Measurements from ENCODE around the gene DRD3. TPM values are rescaled to one million over a fixed set of nuclear protein-coding genes. Genes with fewer than 3 reads are reported as not detected.

The DRD3 gene
- total and polyA plus RNA-seq, 2 experiments from 2014 or later: 0.21 to 0.65 TPM

DNA sequence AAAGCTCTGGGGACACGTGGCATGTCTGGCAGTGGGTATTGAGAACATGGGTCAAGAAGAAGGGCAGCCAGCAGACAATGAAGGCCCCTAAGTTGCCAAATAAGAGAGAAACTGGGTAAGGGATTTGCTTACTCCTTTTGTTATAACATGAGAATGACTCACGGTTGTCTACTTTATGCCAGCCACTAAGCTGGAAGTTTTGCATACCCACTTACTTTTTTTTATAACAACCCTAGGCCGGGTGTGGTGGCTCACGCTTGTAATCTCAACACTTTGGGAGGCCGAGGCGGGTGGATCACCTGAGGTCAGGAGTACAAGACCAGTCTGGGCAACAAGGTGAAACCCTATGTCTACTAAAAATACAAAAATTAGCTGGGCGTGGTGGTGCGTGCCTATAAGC, 50.0 kb downstream of the DRD3 start:
- H2AFZ ChIP-seq: no peak overlapping the region
- no peak overlapping the region for H3K4me3 Mint-ChIP-seq
- DNase-seq (ENCODE audit: low spot score) (no peak), ATAC-seq (no peak)
- TF ChIP-seq STAT1 (IDR thresholded peaks at IDR 0.05; ENCODE audit: unreplicated experiment) (no peak), NANOG (IDR thresholded peaks at IDR 0.05; ENCODE audit: borderline replicate concordance) (no peak), EZH2 (IDR thresholded peaks at IDR 0.05; ENCODE audit: low read depth, unreplicated experiment) (no peak), ZNF331 (CRISPR knock-in tag; IDR thresholded peaks at IDR 0.05; ENCODE audit: low read depth) (no peak)
- TF ChIP-seq, protein P1, sequence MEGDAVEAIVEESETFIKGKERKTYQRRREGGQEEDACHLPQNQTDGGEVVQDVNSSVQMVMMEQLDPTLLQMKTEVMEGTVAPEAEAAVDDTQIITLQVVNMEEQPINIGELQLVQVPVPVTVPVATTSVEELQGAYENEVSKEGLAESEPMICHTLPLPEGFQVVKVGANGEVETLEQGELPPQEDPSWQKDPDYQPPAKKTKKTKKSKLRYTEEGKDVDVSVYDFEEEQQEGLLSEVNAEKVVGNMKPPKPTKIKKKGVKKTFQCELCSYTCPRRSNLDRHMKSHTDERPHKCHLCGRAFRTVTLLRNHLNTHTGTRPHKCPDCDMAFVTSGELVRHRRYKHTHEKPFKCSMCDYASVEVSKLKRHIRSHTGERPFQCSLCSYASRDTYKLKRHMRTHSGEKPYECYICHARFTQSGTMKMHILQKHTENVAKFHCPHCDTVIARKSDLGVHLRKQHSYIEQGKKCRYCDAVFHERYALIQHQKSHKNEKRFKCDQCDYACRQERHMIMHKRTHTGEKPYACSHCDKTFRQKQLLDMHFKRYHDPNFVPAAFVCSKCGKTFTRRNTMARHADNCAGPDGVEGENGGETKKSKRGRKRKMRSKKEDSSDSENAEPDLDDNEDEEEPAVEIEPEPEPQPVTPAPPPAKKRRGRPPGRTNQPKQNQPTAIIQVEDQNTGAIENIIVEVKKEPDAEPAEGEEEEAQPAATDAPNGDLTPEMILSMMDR (conservative IDR thresholded peaks at IDR 0.05; ENCODE audit: low read depth in 2 of 2): no peak
- H3K27ac Mint-ChIP-seq: no peak overlapping the region
- no peaks in the 10 kb centered on the region for H3K36me3 Mint-ChIP-seq (ENCODE audit: low read depth)
- H3K79me2 ChIP-seq (replicated peaks; ENCODE audit: insufficient read depth): no peaks in the 10 kb centered on the region
- H3K9me3 Mint-ChIP-seq: no peaks in the 10 kb centered on the region
- no peak overlapping the region for H3K4me3 ChIP-seq
- no peak overlapping the region for H3K4me2 ChIP-seq
- H3K4me1 ChIP-seq (ENCODE audit: insufficient read depth): no peaks in the 10 kb centered on the region
- no peaks in the 10 kb centered on the region for H4K20me1 ChIP-seq (replicated peaks; ENCODE audit: insufficient read depth)
- no peaks in the 10 kb centered on the region for H3K36me3 ChIP-seq (ENCODE audit: insufficient read depth)
- no peaks in the 10 kb centered on the region; the same call in 1 of the 2 replicates for H3K9me2 ChIP-seq (ENCODE audit: insufficient read depth)
- H3K27me3 Mint-ChIP-seq (ENCODE audit: insufficient read depth, low read depth, poor library complexity): peaks cover 3% of the 10 kb centered on the region
- no peaks in the 10 kb centered on the region for H3K4me1 Mint-ChIP-seq
- no peaks in the 10 kb centered on the region for H3K27me3 ChIP-seq (ENCODE audit: insufficient read depth)
- H3F3A ChIP-seq (replicated peaks; ENCODE audit: low read depth): no peaks in the 10 kb centered on the region
- no peak overlapping the region for H3K27ac ChIP-seq (ENCODE audit: low read depth)

DNA sequence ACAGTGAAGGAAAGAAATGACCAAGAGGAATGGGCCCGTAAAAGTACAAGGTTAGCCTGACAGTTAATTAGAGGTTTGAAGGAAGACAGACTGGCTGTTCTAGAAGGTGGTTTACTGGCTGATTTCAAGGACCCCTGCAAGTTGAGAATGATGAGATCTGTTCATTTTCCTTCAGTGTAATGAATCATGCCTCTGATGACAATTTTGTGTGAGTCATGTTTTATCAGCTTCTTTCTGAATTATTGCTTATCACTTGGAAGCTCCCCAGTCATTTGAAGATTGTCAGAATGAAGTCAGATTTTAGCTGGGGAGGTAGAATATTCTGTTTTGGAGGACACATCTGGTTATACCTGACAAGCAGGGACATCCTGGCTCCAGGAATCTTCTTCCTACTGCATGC, 50.6 kb downstream of the DRD3 start:
- no peaks in the 10 kb centered on the region for H3K36me3 Mint-ChIP-seq (ENCODE audit: low read depth)
- no peaks in the 10 kb centered on the region for H3K36me3 ChIP-seq (ENCODE audit: insufficient read depth)
- no peaks in the 10 kb centered on the region for H3K9me3 Mint-ChIP-seq
- no peaks in the 10 kb centered on the region for H3K4me1 ChIP-seq (ENCODE audit: insufficient read depth)
- H3K79me2 ChIP-seq (replicated peaks; ENCODE audit: insufficient read depth): no peaks in the 10 kb centered on the region
- H3K27ac Mint-ChIP-seq: no peak overlapping the region
- H2AFZ ChIP-seq: no peak overlapping the region
- H3K4me3 ChIP-seq: no peak overlapping the region
- no peaks in the 10 kb centered on the region for H4K20me1 ChIP-seq (replicated peaks; ENCODE audit: insufficient read depth)
- ATAC-seq (no peak), DNase-seq (ENCODE audit: low spot score) (no peak)
- no peak overlapping the region for H3K27ac ChIP-seq (ENCODE audit: low read depth)
- peaks cover 3% of the 10 kb centered on the region for H3K27me3 Mint-ChIP-seq (ENCODE audit: insufficient read depth, low read depth, poor library complexity)
- no peaks in the 10 kb centered on the region for H3K4me1 Mint-ChIP-seq
- H3K4me2 ChIP-seq: no peak overlapping the region
- no peaks in the 10 kb centered on the region; the same call in 1 of the 2 replicates for H3K9me2 ChIP-seq (ENCODE audit: insufficient read depth)
- no peaks in the 10 kb centered on the region for H3K27me3 ChIP-seq (ENCODE audit: insufficient read depth)
- no peaks in the 10 kb centered on the region for H3F3A ChIP-seq (replicated peaks; ENCODE audit: low read depth)
- no peak overlapping the region for H3K4me3 Mint-ChIP-seq
- TF ChIP-seq ZNF114 (CRISPR knock-in tag; IDR thresholded peaks at IDR 0.05) (no peak), CREB1 (CRISPR knock-in tag; IDR thresholded peaks at IDR 0.05; ENCODE audit: low read depth) (no peak), EZH2phosphoT487 (IDR thresholded peaks at IDR 0.05; ENCODE audit: unreplicated experiment) (no peak)
- TF ChIP-seq, protein P1 (conservative IDR thresholded peaks at IDR 0.05; ENCODE audit: low read depth in 2 of 2): no peak
- TF ChIP-seq, protein P2, sequence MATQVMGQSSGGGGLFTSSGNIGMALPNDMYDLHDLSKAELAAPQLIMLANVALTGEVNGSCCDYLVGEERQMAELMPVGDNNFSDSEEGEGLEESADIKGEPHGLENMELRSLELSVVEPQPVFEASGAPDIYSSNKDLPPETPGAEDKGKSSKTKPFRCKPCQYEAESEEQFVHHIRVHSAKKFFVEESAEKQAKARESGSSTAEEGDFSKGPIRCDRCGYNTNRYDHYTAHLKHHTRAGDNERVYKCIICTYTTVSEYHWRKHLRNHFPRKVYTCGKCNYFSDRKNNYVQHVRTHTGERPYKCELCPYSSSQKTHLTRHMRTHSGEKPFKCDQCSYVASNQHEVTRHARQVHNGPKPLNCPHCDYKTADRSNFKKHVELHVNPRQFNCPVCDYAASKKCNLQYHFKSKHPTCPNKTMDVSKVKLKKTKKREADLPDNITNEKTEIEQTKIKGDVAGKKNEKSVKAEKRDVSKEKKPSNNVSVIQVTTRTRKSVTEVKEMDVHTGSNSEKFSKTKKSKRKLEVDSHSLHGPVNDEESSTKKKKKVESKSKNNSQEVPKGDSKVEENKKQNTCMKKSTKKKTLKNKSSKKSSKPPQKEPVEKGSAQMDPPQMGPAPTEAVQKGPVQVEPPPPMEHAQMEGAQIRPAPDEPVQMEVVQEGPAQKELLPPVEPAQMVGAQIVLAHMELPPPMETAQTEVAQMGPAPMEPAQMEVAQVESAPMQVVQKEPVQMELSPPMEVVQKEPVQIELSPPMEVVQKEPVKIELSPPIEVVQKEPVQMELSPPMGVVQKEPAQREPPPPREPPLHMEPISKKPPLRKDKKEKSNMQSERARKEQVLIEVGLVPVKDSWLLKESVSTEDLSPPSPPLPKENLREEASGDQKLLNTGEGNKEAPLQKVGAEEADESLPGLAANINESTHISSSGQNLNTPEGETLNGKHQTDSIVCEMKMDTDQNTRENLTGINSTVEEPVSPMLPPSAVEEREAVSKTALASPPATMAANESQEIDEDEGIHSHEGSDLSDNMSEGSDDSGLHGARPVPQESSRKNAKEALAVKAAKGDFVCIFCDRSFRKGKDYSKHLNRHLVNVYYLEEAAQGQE (IDR thresholded peaks at IDR 0.05; ENCODE audit: unreplicated experiment): no peak
